Ureter (tissue), 1 donor: ENCODE measurements around the gene MMP12. TPM values are rescaled to one million over a fixed set of nuclear protein-coding genes. Genes with fewer than 3 reads are reported as not detected.

Source experiments
- DNase-seq: peaks from one replicate; pipeline ENCODE4 v3.0.0-alpha.2; 2020; ENCODE audit warnings: low spot score
- total RNA-seq: library from RNA; stranded (reverse); gene quantifications from one replicate; pipeline ENCODE4 v1.2.4, GENCODE V29; 2023
- donor health status: DM: yes; HTN: yes; CAD: no.

Gene MMP12
- total RNA-seq, 1 donor from 2014 or later: not detected

DNA sequence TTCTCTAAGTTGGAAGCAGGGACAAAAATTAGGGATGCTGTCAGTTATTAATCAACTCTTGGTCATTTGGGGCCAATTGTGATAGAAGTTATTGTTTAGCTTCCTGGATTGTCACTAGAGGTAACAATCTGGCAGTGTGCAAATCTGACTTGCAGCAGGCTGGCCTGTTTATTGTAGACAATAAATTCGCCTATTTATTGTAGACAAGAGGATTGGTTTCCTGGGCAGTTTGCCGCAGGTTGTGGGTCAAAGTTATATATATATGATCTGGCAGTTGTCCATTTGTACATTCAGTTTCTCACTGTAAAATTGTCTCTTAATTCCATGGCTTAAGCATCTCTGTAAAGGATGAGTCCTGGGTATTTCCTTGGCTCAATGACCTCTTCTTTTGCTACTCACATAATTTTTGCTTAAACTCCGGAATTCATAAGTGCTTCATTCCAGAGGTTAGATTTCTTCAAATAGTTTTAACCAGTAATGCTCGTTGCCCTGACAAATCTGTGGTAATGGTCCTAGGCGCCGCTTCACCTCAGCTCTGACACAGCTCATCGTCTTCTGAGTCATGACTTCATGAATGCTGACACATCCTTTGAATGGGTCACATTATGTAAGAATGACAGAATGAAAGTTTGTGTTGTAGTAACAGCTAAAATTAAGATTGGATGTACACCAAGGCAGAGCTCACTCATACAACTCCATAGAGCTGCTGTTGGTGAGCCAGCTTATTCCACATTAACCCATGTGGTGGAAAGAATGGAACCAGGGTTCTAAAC, 23.6 kb downstream of the MMP12 start:
- DNase-seq: no peak

DNA sequence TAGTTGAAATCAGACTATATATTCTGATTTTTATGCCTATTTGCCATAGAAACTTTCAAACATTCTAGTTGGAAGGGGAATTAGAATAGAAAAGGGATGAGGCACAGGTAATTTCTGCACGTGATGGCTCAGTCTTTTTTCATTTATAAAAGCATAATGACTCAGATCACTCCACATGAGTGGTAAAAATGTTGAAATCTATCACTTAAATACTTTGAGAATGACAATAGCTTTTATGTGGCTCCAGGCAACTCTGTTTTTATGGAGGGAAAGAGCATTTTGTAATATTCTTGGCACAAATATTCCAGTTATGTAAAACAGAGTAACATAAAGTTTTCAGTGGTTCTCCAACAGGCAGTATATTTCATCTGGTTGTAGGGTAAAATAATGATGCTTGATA, 25.5 kb downstream of the MMP12 start:
- no peak for DNase-seq

DNA sequence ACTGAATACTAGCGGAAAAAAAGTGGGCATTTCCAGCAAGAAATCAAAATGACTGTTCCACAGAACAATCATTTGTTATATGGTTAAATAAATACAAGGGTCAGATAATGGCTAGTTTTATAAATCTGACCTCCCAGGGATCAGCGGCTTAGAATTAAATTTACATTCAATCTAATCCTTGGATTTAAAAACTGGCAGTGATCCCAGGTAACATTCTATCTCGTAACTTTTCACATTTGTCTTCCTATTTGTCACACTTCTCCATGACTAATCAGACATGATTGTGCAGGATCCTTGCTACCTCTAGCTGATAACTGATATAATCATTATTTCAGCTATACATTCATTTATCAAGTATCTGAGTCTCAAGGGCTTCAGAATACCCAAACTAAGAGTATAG, 28.5 kb downstream of the MMP12 start:
- DNase-seq: no peak

DNA sequence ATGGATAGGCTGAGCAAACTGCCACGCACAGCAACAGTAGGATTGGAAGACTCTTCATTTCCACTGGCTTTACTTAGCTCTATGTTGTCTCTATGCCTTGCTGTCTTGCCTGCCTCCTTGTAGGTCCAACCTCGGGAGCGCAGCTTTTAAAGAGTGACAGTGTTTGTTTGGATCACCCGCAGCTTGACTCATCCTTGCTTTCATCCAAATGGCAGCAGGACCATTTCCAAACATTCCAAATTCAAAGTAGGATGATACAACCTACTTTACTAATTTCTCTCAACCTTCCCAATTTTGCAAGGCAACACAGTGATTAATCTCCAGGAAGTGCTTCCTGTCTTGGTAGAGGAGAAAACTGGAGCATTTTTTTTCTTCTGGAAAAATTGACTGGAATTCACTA, 31.3 kb downstream of the MMP12 start, which contains the start of gene MMP3:
TSS of gene MMP3 (minus strand) at position 121 of the 400 bp plus-strand sequence. CDS start at position 58, 63 bp downstream.
- DNase-seq: no peak

DNA sequence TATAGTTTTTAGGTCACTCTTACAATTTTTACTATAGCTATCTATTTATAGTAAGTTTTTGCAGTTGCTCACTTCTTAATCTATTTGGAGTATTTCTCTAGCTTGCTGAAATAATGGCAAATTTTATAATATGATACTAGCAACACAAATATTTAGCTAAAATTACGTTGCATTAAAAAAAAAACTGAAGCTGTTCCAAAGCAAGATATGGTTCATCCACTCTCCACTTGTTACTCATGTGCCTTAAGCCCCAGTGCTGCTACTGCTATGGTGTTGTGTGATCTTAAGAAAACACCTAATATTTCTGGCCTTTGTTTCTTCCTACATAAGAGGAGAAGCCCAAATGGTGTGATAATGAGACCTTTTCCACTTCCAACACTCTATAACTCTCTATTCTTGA, 31.9 kb downstream of the MMP12 start:
- DNase-seq: no peak

DNA sequence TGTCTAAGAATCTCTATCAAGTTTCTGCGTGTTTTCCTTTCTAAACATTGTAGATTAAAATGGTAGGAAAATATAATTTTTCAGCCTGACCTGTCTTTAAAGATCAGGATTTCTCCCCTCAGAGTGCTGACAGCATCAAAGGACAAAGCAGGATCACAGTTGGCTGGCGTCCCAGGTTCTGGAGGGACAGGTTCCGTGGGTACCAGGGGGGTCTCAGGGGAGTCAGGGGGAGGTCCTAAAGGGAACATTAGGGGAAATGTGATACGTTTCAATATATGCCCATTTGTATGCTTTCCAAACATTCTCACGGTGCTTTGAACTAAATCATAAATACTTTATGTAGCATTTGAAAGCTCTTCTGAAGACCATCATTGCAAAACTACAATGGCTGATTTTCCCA, 34.8 kb downstream of the MMP12 start:
- no peak for DNase-seq

GRCh38 chr11:102837646-102838045, 37.1 kb downstream of the MMP12 start:
- DNase-seq: no peak

GRCh38 chr11:102837156-102837555, 37.6 kb downstream of the MMP12 start:
- no peak for DNase-seq

- DNase-seq: no peak
Observed at GRCh38 chr11:102836290-102836875, 38.4 kb downstream of the MMP12 start.

GRCh38 chr11:102833731-102834130, 41.1 kb downstream of the MMP12 start:
- DNase-seq: no peak

GRCh38 chr11:102832612-102833011, 42.2 kb downstream of the MMP12 start:
- DNase-seq: no peak

- no peak for DNase-seq
Observed at GRCh38 chr11:102831489-102832440, 43.0 kb downstream of the MMP12 start.

DNA sequence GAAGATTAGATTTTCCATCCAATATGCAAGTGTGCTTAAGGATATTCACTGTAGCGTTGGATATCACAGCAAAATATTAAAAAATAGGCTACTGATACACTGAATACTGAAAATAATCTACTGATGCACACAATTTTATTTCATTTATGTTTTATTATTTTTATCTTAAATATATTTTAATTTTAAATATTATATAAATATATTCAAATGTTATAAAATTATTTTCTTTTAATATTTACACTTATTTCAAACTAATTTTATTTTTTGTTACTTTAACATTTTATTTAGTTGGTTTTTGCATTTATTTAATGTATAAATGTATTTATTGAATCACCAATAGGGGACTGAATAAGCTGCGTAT, 43.7 kb downstream of the MMP12 start:
- DNase-seq: no peak

DNA sequence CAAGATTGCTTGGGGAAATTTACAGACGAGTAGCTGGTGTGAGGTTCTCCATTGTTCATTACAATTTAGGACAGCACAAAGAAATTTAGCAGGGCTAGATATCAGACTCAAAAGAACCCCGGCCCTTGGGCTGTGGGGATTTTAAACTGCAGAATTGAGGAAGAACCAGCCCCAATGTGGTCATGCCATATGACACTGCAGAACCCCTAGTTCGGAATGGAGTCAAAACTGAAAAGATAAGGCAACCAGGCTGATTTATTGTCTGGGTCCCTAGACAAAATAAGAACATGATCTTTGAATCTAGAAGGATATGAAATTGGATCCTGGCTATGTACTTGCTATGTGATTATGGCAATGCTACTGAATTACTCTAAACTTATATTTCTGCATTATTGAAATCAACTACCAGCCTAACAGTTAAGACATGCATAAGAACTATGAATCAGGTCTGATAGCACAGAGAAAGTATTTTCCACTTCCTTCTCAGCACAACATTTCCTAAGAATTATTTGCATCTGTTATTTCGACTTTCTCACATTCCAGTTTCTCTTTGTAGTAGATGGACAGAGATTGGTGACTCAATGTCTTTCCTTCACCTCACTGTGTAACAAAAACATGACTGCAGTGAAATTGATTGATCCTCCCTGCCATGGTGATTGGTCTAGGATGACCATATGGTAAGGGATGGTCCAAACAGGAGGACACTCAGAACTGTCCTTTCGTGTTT, 44.6 kb downstream of the MMP12 start:
- DNase-seq: no peak

DNA sequence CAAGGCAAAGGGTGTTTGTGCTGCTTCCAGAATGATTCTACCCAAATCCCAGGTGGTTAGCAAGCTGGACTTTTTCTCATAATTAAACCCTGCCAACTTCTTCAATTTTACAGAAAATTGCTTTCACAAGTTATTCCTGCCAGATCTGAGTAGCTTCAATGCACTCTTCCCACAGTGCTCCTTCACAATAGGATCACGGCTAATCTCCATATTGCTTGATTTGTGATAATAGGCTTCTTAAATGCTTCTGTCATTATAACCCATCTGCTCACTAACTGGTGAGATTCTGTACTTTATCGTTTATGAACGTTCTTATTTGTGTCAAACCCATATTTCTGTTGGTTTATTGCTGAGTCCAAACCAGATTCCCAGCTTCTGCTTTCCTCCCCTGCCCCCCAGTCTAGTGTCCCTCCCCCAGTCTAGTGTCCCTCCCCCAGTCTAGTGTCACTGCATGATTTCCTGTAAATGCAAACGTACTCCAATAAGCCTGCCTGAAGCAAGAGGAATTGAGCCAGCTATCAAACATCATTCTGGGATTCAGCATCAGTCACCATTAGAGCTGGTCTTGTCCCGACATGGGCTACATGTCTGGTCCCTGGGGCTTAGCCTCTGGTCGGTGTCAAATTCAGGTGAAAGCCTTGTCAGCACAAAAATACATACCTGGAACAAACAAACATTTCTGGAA, 45.3 kb downstream of the MMP12 start:
- no peak for DNase-seq

DNA sequence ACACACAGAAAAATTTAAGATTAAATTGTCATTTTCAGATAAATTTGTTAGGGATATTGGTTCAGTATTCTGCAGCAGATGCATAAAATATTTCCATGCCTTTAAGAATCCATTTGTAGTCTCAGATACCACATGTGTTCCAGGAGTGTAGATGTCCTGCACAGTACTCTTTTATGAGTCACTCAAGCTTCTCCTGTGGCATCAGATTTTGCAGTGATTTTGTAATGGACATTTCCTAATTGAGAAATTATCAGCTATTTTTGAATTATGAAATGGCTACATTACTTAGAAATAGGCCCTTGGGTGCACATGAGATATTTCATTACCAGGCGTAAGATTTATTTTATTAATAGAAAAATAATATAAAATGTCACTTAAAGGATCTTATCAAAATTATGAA, 50.2 kb downstream of the MMP12 start:
- DNase-seq: no peak

- no peak for DNase-seq
Observed at GRCh38 chr11:102819491-102819890, 55.3 kb downstream of the MMP12 start.

GRCh38 chr11:102813484-102813883, 61.3 kb downstream of the MMP12 start:
- DNase-seq: no peak
